DMS53 treated with DMSO at 0.1 percent for 48 hours (cell line): Measurements from ENCODE around the gene P2RX1.
"Not testable (repeated sequence)": the region's sequence is repeated elsewhere in the genome, so short reads cannot be mapped to it uniquely, and the experiment has no call there.

ENCODE experiments used
- DNase-seq: peaks from one replicate; lab custom pipeline; 2025; ENCODE audit not compliant: unreplicated experiment; lab: John Stamatoyannopoulos, UW

Gene P2RX1

GRCh38 chr17:3861761-3862681 is 54.2 kb downstream of the P2RX1 start:
- DNase-seq = no peak

- DNase-seq = no peak
Observed at GRCh38 chr17:3860939-3861700, 55.1 kb downstream of the P2RX1 start.

GRCh38 chr17:3859940-3860339 is 56.3 kb downstream of the P2RX1 start:
- no peak for DNase-seq

- no peak for DNase-seq
Observed at GRCh38 chr17:3857261-3858105, 58.8 kb downstream of the P2RX1 start.

GRCh38 chr17:3854204-3854603 is 62.1 kb downstream of the P2RX1 start:
- not testable (repeated sequence) for DNase-seq

GRCh38 chr17:3852561-3852960 is 63.7 kb downstream of the P2RX1 start:
- DNase-seq = no peak

- DNase-seq = no peak
Observed at GRCh38 chr17:3851461-3852100, 64.7 kb downstream of the P2RX1 start.

GRCh38 chr17:3848229-3848835 is 67.9 kb downstream of the P2RX1 start:
- no peak for DNase-seq

- no peak for DNase-seq
Observed at GRCh38 chr17:3847165-3847670, 69.0 kb downstream of the P2RX1 start.
